Heart left ventricle (tissue), 16 donors: ENCODE measurements around the gene GNA14. TPM values are rescaled to one million over a fixed set of nuclear protein-coding genes. Genes with fewer than 3 reads are reported as not detected.
A peak's percentile ranks its signal among the peaks of the same experiment; 100 is the strongest.

Source experiments
- ATAC-seq, 4 donors: fragments of 200-7000 bp; cut with Tn5 transposase; one replicate each; pipeline ENCODE4 v1.9.1; 2020 to 2022; ENCODE audit warnings: moderate library complexity in 4 of 4, mild to moderate bottlenecking in 3 of 4, moderate number of reproducible peaks in 1 of 4
- DNase-seq, 5 donors: peaks; one replicate each; pipeline ENCODE4 v3.0.0-alpha.2; 2020
- H3K27ac ChIP-seq, 12 donors: fragments of 200-600 bp; sonication (generic) in 4 of 12; one replicate each; pipeline versions ENCODE4 v1.5.0 to v1.8.0; 2016 to 2022; ENCODE audit warnings: mild to moderate bottlenecking in 2 of 12
- H3K27me3 ChIP-seq, 9 donors: fragments of 200-600 bp; sonication (generic) in 2 of 9; one replicate each; pipeline versions ENCODE4 v1.5.1 to v1.8.0; 2016 to 2022; ENCODE audit warnings: mild to moderate bottlenecking in 3 of 9
- H3K36me3 ChIP-seq, 9 donors: fragments of 200-600 bp; sonication (generic) in 2 of 9; one replicate each; pipeline versions ENCODE4 v1.5.0 to v1.8.0; 2018 to 2022; ENCODE audit warnings: mild to moderate bottlenecking in 2 of 9
- H3K4me1 ChIP-seq, 12 donors: fragments of 200-600 bp; sonication (generic) in 4 of 12; one replicate each; pipeline versions ENCODE4 v1.5.0 to v1.8.0; 2016 to 2022; ENCODE audit warnings: mild to moderate bottlenecking in 3 of 12
- H3K4me3 ChIP-seq, 12 donors: fragments of 200-600 bp; sonication (generic) in 4 of 12; one replicate each; pipeline versions ENCODE4 v1.5.0 to v1.8.0; 2017 to 2022; ENCODE audit warnings: mild to moderate bottlenecking in 9 of 12, moderate library complexity in 4 of 12
- H3K9me3 ChIP-seq, 12 donors: fragments of 200-600 bp; sonication (generic) in 4 of 12; one replicate each; pipeline versions ENCODE4 v1.5.0 to v1.8.0; 2016 to 2022; ENCODE audit warnings: mild to moderate bottlenecking in 1 of 12
- POLR2A ChIP-seq, 2 donors: fragments of 450-650 bp; IDR thresholded peaks; one replicate each; pipeline ENCODE4 v1.6.1; 2017; ENCODE audit warnings: antibody characterized with exemption in 2 of 2, mild to moderate bottlenecking in 2 of 2, moderate library complexity in 2 of 2
- WGBS, 4 donors: extraction: QIAGEN DNeasy Blood & Tissue Kit in 2 of 4; methylation state at CpG; one replicate each; pipeline versions ENCODE4 v1.1.5 to v1.1.7; 2013 to 2018; 5-methylcytosine and 5-hydroxymethylcytosine counted together
- intact Hi-C, 10 donors: fragments of 100-400 bp; cut with DNase I; formaldehyde crosslinking; loops; one replicate each; pipeline versions ENCODE4 v1.11.1 to v1.14.2; 2022
- polyA plus RNA-seq, 2 donors: library from polyadenylated mRNA; stranded (reverse); fragments of 200-250 nt; gene quantifications; one replicate each; pipeline ENCODE4 v1.2.3, GENCODE V29; 2013
- total RNA-seq, 9 donors: library from RNA; depleted of rRNA in 2 of 9; stranded (reverse); fragments of >200 nt in 2 of 9; fragmentation: NEBNext Ultra II Directional in 3 of 9; extraction: Animal tissue kit (Norgen Biotek cat#: 25700) in 3 of 9; gene quantifications; one replicate each; pipeline versions ENCODE4 v1.1.0 to v1.2.4, GENCODE V29; 2016 to 2023
- TF ChIP-seq, protein P1 (sequence below), 12 donors: fragments of 200-600 bp; sonication (generic) in 4 of 12; IDR thresholded peaks; one replicate each; pipeline versions ENCODE4 v1.5.0 to v1.8.0; 2018 to 2022; ENCODE audit warnings: antibody characterized with exemption in 12 of 12, mild to moderate bottlenecking in 5 of 12
- donor health status: ischemic (EF 13 %, LVEDD 7.1; RV severe dilation, severe dysfunction).
- donor health status: healthy with polysubstance abuse.
- donor health status: DM: no; HTN: yes; CAD: no.
- donor health status: DM: no; HTN: no; CAD: no.
- donor health status: ischemic (EF 25% LVEDD 6.9; RV normal size, moderate dysfunction).
- donor health status: ischemic (EF 25% LVEDD 5.7; RV mildly dilated, moderate dysfunction).
- donor health status: healthy.
- donor health status: DM: yes; HTN: yes; CAD: no.
- donor health status: ischemic (EF 35%, LVEDD 5.7; RV mildly dilated, moderate dysfunction).
- donor health status: nonischemic (EF 11% LVEDD 7.7; RV severe dilation, severe dysfunction).
- donor health status: DM: yes; HTN: yes; CAD: no.
- donor health status: PGD.
- donor health status: ischemic (EF 29% LVEDD 5.4; RV normal size, mild dysfunction).
- donor health status: nonischemic (EF 23%, LVEDD 6.1; RV moderate dilation, normal function).

The GNA14 gene
- total and polyA plus RNA-seq, 11 donors: 0.38 to 6.5 (median 1.3) TPM

DNA sequence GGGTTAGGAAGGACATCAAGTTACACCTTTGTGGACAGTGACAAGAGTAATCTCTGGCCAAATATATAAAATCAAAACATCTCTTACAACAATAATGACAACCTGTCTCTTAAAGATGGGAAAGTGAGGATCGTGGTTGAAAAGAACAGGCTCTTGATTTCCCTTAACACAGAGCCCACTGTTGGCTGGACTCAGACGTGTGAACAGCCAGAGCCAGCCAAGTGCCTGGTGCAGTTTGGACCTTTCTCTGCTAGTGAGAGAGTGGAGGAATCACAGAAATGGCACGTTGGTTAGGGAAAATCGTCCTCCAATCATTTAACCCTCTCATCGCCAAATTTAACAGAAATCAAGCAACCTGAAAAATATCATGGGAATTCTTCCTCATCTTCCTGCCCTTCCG is 131.3 kb downstream of the GNA14 start:
- H3K9me3 ChIP-seq: no peaks in the 10 kb centered on the region
- H3K36me3 ChIP-seq: no peaks in the 10 kb centered on the region
- peaks cover 0 to 49% (median 21%) of the 10 kb centered on the region in 12 donors for H3K4me1 ChIP-seq
- intact Hi-C loops: loop anchor here in 2 of 10 donors (5.0 to 10.0 kb wide), 2 partner anchors 81 to 128 kb away; partner anchors contain the start of gene GNA14 (in 1 of the 2)
- H3K27me3 ChIP-seq: no peaks in the 10 kb centered on the region
- no peak for ATAC-seq
- no peak for DNase-seq
- 62 to 68% (median 63%) methylated on average over 6 of the region's 6 CpGs for WGBS, 4 donors
- TF ChIP-seq, protein P1, sequence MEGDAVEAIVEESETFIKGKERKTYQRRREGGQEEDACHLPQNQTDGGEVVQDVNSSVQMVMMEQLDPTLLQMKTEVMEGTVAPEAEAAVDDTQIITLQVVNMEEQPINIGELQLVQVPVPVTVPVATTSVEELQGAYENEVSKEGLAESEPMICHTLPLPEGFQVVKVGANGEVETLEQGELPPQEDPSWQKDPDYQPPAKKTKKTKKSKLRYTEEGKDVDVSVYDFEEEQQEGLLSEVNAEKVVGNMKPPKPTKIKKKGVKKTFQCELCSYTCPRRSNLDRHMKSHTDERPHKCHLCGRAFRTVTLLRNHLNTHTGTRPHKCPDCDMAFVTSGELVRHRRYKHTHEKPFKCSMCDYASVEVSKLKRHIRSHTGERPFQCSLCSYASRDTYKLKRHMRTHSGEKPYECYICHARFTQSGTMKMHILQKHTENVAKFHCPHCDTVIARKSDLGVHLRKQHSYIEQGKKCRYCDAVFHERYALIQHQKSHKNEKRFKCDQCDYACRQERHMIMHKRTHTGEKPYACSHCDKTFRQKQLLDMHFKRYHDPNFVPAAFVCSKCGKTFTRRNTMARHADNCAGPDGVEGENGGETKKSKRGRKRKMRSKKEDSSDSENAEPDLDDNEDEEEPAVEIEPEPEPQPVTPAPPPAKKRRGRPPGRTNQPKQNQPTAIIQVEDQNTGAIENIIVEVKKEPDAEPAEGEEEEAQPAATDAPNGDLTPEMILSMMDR (IDR thresholded peaks at IDR 0.05): no peak
- TF ChIP-seq POLR2A (IDR thresholded peaks at IDR 0.05): no peak
- no peak overlapping the region for H3K4me3 ChIP-seq
- no peak overlapping the region for H3K27ac ChIP-seq

DNA sequence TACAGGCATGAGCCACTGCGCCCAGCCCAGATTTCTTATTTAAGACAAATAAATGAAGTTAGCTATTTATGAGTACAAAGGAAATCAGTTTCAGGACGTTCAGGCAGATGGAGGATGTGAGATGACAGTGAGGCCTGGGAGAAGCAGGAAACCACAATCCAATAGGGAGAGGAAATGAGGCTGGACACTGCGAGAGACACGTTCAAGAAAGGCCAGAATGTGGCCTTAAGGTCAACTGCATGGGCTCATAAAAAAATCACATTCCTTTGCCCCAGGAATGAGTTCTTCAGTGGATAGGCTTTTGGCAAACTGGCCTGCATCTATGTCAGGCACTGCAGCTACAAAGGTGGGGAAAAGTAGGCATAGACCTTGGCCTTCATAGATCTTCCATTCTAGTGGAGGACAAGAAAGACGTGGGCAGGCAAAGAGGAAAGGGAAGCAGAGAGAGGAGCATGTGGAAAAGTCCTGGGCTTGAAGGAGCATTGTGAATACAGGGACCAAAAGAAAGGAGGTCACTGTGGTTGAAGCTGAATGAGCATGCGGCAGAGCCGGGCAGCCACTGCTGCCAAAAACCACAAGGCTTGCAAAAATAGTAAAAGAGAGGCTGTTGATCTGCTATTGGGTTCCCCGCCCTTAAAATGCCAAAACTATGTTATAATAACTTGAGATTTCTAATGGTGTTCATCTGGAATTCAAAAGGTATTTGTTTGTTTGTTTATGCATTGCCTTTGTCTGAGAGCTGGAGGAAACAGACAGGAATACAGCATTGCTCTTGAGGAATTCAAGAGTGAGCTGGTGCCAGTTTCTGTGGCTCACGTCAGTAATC is 133.0 kb downstream of the GNA14 start:
- WGBS, 4 donors: 30 to 46% (median 40%) methylated on average over 9 of the region's 9 CpGs
- Histone ChIP-seq H3K27me3 (no peaks in the 10 kb centered on the region), H3K27ac (peak overlapping the region; percentile 29 to 84 (median 71)), H3K36me3 (no peaks in the 10 kb centered on the region), H3K4me1 (peaks cover 0 to 37% (median 20%) of the 10 kb centered on the region in 12 donors), H3K9me3 (no peaks in the 10 kb centered on the region), H3K4me3 (no peak overlapping the region)
- intact Hi-C loops: loop anchor here in 3 of 10 donors (5.0 to 10.0 kb wide), 2 partner anchors 82 to 130 kb away; partner anchors contain the start of gene GNA14 (in 1 of the 3)
- TF ChIP-seq POLR2A (IDR thresholded peaks at IDR 0.05): no peak
- TF ChIP-seq, protein P1 (IDR thresholded peaks at IDR 0.05): no peak
- ATAC-seq: peak; percentile 75 to 94 (median 92)
- DNase-seq: peak in 4 of 5 donors; percentile 44 to 67 (median 54)

DNA sequence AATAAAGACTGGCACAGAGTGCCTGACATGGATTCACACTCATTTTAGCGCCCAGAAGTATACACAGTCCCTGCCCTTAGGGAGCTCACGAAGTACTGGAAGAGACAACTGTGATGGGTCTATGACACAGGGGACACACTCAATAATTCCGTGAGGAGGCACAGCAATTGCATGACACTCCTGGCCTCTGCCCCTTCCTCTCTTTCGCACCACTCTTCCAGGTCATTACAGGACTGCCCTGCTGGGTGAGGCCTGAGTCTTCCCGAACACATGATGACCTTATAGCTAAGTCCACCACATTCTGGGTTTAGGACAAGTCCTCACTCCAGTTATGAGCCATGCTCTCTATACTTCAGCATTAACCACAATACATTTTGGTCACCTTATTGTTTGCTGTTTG is 134.7 kb downstream of the GNA14 start:
- no peaks in the 10 kb centered on the region for H3K9me3 ChIP-seq
- H3K4me3 ChIP-seq: no peak overlapping the region
- peaks cover 0 to 38% (median 20%) of the 10 kb centered on the region in 12 donors for H3K4me1 ChIP-seq
- WGBS, 4 donors: 82 to 88% (median 84%) methylated on average over 5 of the region's 5 CpGs
- no peaks in the 10 kb centered on the region for H3K27me3 ChIP-seq
- DNase-seq: no peak
- intact Hi-C loops: loop anchor here in 2 of 10 donors (5.0 to 10.0 kb wide), 2 partner anchors 84 to 131 kb away; partner anchors contain the start of gene GNA14 (in 1 of the 2)
- peak overlapping the region in 7 of 12 donors; percentile 19 to 80 (median 68) for H3K27ac ChIP-seq
- TF ChIP-seq, protein P1 (IDR thresholded peaks at IDR 0.05): no peak
- no peak for TF ChIP-seq POLR2A (IDR thresholded peaks at IDR 0.05)
- no peaks in the 10 kb centered on the region for H3K36me3 ChIP-seq
- no peak for ATAC-seq

DNA sequence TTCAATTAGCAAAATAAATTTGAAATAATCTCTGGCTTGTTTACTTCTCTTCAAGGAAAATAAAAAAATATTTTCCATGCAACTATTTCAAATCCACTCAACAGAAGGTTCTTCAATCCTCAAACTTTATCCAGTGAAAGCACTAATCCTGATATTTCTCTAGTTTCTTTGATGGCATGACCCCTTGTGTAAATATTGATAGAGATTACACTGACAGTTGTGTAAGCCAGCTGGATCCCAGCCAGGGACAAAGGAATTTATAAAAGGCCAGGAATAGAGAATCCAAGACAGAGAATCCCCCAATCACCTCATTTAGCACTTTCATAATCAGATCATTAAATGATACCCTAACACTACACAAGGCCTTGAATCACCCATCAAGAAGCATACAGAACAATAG is 135.2 kb downstream of the GNA14 start:
- Histone ChIP-seq H3K36me3 (no peaks in the 10 kb centered on the region), H3K27me3 (no peaks in the 10 kb centered on the region), H3K27ac (peak overlapping the region in 5 of 12 donors; percentile 19 to 80 (median 50)), H3K4me3 (no peak overlapping the region), H3K9me3 (no peaks in the 10 kb centered on the region), H3K4me1 (peaks cover 0 to 44% (median 20%) of the 10 kb centered on the region in 12 donors)
- DNase-seq (peak in 1 of 5 donors; percentile 40), ATAC-seq (no peak)
- intact Hi-C loops: loop anchor here in 2 of 10 donors (5.0 to 10.0 kb wide), 2 partner anchors 84 to 132 kb away; partner anchors contain the start of gene GNA14 (in 1 of the 2)
- TF ChIP-seq POLR2A (IDR thresholded peaks at IDR 0.05): no peak
- TF ChIP-seq, protein P1 (IDR thresholded peaks at IDR 0.05): no peak
